Cardiac septum (tissue), 1 donor: Measurements from ENCODE around the gene ADSS1. TPM values are rescaled to one million over a fixed set of nuclear protein-coding genes. Genes with fewer than 3 reads are reported as not detected.

Source experiments
- DNase-seq: peaks from one replicate; pipeline ENCODE4 v3.0.0-alpha.2; 2020; ENCODE audit warnings: low spot score
- intact Hi-C: fragments of 100-400 bp; cut with DNase I; formaldehyde crosslinking; loops from one replicate; pipeline ENCODE4 v1.14.0; 2022
- total RNA-seq: library from RNA; stranded (reverse); fragmentation: NEBNext Ultra II Directional; extraction: Animal tissue kit (Norgen Biotek cat#: 25700); gene quantifications from one replicate; pipeline ENCODE4 v1.2.1, GENCODE V29; 2021
- donor health status: DM: no; HTN: no; CAD: no.

ADSS1 gene
- total RNA-seq, 1 donor from 2014 or later = 114 TPM

DNA sequence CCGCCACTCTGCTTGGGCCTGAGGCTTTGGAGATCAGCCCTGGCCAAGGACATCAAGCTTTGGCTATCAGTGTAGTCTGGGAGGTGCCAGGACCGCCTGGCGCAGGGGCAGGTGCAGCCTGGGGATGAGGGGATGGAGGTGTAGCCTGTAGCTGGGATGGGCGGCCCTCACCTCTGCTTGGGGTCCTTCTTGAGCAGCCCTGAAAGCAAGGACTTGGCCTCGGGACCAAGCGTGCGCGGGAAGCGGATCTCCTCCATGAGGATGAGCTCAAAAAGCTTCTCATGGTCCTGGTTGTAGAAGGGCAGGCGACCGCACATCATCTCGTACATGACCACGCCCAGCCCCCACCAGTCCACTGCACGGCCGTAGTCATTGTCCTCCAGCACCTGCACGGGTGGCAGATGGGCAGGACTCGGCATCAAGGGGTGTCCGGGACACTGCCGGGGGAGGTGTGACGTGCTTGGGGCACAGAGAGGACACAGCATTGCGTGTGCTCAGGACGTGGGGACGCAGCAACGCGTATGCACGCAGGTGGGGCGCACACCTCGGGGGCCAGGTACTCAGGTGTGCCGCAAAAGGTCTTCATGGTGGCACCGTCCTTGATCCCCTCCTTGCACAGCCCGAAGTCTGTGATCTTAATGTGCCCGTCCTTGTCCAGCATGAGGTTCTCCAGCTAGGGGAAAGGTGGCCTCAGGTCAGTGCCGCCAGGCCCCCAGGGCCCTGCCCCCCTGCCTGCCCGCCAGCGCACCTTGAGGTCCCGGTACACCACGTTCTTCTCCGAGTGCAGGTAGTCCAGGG lies 48.9 kb downstream of the ADSS1 start:
- no peak for DNase-seq
- intact Hi-C loops = no loop called here

GRCh38 chr14:104773505-104774452 lies 49.8 kb downstream of the ADSS1 start:
- no peak for DNase-seq

GRCh38 chr14:104774453-104775072 lies 50.5 kb downstream of the ADSS1 start:
- intact Hi-C loops = no loop called here
- DNase-seq = no peak

More at GRCh38 chr14:104773505-104774452, 49.8 kb downstream of the ADSS1 start:
- intact Hi-C loops = no loop called here

DNA sequence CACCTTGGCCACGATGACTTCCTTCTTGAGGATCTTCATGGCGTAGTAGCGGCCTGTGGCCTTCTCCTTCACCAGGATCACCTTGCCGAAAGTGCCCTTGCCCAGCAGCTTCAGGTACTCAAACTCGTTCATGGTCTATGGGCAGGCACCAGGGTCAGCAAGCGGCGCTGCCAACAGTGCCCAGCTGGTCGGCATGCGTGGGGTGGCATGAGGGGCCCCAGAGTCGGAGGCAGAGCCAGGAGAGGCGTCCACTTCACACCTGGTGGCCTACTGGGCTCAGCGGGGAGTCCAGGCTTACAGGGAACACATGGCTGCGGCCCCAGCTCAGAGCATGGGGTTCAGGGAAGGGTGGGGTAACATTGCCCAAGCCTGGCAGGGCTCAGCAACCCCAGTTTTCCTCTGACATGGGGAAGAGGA lies 51.1 kb downstream of the ADSS1 start:
- DNase-seq = no peak
- intact Hi-C loops = no loop called here

DNA sequence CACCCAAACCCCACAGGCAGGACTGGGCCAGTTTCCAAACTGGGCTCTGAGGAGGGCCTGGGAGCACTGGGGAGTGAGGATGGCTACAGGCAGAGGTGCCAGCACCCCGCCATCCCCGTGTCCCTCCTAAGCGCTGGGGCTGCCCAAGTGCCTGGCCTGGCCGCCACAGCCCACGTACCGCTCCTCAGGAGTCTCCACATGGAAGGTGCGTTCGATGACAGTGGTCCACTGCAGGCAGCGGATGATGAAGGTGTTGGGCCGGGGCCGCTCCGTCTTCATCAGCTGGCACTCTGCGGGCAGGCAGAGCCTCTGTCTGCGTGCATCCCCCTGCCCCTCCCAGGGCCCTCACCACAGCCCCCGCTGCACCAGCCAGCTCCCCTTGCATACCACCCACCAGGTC lies 52.5 kb downstream of the ADSS1 start:
- no peak for DNase-seq
- intact Hi-C loops = no loop called here

DNA sequence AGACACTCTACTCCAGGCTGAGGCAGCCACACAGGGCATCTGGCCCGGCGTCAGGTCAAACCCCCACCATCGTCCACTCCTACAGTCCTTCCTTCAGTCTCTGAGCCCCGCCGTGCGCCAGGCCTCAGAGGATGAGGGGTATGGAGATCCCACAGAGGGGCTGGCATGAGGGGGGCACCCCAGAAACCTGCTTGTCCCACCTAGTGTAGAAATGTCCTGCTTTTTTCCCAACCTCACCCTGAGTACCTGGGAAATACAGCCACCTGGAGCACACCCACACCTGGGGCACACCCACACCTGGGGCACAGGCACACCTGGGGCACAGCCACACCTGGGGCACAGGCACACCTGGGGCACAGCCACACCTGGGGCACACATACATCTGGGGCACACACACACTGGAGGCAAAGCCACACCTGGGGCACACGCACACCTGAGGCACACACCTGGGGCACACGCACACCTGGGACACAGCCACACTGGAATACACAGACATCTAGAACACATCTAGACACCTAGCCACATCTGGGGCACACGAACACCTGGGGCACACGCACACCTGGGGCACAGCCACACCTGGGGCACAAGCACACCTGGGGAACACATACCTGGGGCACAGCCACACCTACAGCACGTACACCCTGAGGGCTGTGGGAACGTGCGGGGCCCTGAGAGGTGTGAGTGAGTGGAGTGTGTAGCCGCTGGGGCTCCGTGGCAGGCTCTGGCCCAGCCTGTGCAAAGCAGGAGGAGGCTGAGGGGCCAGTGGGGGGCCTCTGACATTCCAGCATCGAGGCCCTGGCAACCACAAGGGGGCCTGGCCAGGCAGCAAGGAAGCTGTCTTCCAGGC lies 53.2 kb downstream of the ADSS1 start:
- intact Hi-C loops = no loop called here
- no peak for DNase-seq

DNA sequence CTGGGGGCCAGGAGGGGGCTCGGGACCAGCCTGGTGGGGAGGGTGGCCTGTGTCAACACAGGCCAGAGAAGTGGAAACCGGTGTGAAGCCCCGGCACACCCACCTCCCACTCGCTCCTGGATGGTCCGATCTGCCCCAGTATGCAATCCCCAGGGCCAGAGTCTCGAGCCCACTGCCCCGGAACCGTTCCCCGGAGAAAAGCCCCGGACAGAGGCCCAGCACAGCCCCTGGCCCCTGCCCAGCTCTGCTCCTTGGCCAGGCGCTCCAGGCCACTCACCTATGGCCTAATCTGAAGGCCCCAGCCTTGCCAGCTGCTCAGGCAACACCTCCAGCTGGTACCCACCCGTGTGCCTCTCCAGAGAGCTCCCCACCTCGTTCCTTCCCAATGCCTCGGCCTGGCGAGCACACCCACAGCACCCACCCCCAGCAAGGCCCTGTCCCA lies 53.8 kb downstream of the ADSS1 start:
- intact Hi-C loops = no loop called here
- DNase-seq = no peak

DNA sequence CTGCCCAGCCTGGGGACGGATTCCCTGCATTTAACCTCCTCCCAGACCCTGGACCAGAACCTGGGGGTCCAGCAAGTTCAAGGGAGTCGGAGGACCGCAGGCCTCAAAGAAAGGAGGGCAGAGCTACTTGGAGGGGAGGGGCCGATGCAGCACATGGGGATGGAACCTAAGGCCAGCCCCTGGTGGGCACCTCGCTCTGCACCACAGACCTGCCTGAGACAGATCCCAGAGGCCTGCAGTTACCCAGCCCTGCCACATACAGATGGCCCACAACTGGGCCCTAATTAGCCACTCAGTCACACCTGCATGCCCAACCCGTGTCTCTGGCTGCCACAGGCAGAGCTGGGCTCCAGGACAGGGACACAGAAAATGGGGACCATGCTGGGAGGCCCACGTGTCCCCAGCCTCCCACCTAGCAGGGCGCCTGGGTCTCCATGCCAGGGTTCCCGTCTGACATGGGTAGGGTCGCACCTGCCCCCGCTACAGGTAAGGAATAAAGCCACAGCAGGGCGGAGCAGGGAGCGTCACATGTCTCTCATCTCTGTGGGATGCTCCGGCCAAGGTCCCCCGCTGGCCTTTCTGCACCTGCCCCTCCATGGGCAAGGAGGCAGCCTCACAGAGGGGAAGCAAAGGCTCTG lies 54.8 kb downstream of the ADSS1 start:
- no peak for DNase-seq
- intact Hi-C loops = no loop called here

GRCh38 chr14:104779776-104780512 lies 55.9 kb downstream of the ADSS1 start:
- intact Hi-C loops = no loop called here
- DNase-seq = no peak

GRCh38 chr14:104780513-104781030 lies 56.5 kb downstream of the ADSS1 start:
- intact Hi-C loops = no loop called here
- DNase-seq = no peak

DNA sequence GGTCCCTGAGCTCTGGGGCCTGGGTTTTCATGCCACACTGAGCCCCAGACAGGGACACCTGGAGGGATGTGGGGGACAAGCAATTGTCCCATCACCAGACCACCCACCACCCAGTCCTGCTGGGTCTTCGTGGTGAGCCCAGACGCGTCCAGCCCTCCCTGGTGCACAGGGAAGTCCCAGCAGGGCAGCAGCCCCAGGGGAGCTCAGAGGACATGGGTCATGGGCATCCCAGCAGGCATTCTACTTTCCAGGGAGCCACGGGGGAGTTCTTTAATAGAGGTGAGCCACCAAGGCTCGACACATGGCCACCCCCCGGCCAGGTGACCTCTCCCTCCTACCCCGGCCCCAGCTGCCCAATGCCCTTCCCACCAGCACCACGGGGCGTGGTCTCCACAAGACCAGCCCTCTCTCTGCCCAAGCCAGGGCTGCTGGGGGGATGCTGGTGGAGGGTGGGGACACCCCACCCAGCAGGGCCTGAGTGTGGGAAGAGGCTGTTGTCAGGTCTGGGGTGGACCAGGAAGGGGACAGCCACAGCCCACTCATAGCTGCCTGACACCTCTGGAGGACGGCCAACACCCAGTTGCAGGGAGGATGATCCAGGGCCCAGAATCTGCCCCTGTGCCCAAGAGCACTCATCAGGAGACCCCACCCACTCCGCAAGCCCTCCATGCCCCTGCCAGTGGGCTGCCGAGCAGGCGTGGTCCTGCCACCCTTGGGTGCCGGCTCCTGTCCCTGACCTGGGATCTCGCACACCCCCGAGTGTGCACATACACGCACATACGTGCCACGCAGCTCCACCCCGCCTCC lies 57.4 kb downstream of the ADSS1 start:
- intact Hi-C loops = no loop called here

DNA sequence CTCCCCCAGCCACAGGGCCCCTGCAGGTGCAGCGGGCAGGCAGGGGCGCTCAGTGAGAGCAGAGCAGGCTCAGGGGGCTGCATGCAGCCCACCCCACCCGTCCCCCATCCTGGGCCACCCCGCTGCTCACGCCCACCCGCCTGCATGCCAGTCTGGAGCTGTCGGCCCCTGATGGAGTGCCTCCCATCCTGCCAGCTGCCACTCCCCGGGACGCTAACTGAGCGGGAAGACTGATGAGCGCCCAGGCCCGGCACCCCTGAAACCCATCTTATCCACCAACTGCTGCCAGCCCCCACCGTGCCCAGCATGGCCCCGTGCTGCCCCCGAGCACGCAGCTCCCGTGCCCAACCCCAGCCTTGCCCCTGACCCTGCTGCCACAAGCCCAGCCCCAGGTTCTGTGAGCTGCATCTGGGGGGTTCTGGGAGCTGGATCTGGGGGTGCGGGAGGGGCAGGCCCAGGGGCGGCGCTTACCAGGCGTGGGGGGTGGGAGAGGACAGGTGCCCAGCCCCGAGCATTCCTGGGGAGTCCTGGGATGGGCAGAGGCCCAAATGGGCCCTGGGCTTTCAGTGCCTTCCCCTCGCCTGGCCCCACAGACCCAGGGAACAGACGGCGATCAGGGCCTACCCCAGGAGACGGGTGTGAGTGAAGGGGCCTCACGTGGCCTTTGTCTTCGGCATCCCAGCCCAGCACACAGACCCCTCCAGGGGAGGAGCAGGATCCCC lies 58.2 kb downstream of the ADSS1 start:
- intact Hi-C loops = no loop called here
- DNase-seq = no peak

More for the DNA sequence above, 57.4 kb downstream of the ADSS1 start:
- no peak for DNase-seq

DNA sequence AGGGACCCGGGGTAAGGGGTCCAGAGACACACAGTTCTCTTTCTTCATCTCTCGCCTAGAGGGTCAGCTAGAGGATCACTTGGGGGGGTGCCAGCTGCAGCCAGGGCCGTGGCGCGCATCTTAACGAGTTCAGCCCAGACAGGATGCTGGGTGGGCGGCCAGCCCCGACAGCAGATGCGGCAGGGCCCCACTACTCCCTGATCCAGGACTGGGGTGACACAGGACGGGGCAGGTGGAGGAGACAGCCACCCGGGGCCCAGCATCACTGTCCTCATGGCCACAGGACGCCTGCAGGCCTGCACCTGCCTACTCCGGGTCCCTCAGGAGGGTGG lies 58.7 kb downstream of the ADSS1 start:
- intact Hi-C loops = no loop called here
- DNase-seq = no peak

- DNase-seq = no peak
- intact Hi-C loops = no loop called here
These were observed 59.6 kb downstream of the ADSS1 start for GRCh38 chr14:104783484-104784217.

- intact Hi-C loops = no loop called here
- no peak for DNase-seq
These were observed 60.2 kb downstream of the ADSS1 start for GRCh38 chr14:104784218-104784568.
